CD4-positive, alpha-beta memory T cell (primary cell): ENCODE measurements around the gene KLK5. TPM values are rescaled to one million over a fixed set of nuclear protein-coding genes. Genes with fewer than 3 reads are reported as not detected.
"Not testable (repeated sequence)": the region's sequence is repeated elsewhere in the genome, so short reads cannot be mapped to it uniquely, and the experiment has no call there.

Source experiments
- CTCF ChIA-PET: fragments of 350-600 bp; sonication (Branson Sonifier 250); formaldehyde crosslinking; loops from one replicate; lab custom pipeline; 2021; ENCODE audit warnings: inconsistent platforms; ENCODE audit not compliant: partially characterized antibody; lab: Charles Lee
- POLR2A ChIA-PET: fragments of 350-600 bp; sonication (Branson Sonifier 250); formaldehyde crosslinking; loops from one replicate; lab custom pipeline; 2021; ENCODE audit not compliant: partially characterized antibody; lab: Charles Lee
- DNase-seq, 5 donors: peaks; one replicate each; pipeline versions ENCODE4 v3.0.0 to v3.0.0-alpha.2; 2020 to 2022; ENCODE audit warnings: mixed read lengths in 1 of 5
- H3K27ac ChIP-seq: one replicate; pipeline ENCODE4 v1.7.0; 2013; ENCODE audit warnings: low read depth, low read length
- H3K27me3 ChIP-seq: 2 replicates; pipeline ENCODE4 v1.7.0; 2013; ENCODE audit warnings: mild to moderate bottlenecking, low read length, moderate library complexity; ENCODE audit not compliant: insufficient read depth
- H3K36me3 ChIP-seq: 2 replicates; pipeline ENCODE4 v1.7.0; 2013; ENCODE audit warnings: mild to moderate bottlenecking, low read length, moderate library complexity; ENCODE audit not compliant: insufficient read depth
- H3K4me1 ChIP-seq: 2 replicates; pipeline ENCODE4 v1.7.0; 2013; ENCODE audit warnings: mild to moderate bottlenecking, low read length, moderate library complexity; ENCODE audit not compliant: insufficient read depth
- H3K4me3 ChIP-seq, 2 donors: one replicate each; pipeline ENCODE4 v1.7.0; 2013; ENCODE audit warnings: low read length in 2 of 2, mild to moderate bottlenecking in 1 of 2
- H3K9me3 ChIP-seq, 2 donors: one replicate each; pipeline ENCODE4 v1.7.0; 2013; ENCODE audit warnings: low read length in 2 of 2, control low read depth in 1 of 2; ENCODE audit not compliant: control insufficient read depth in 1 of 2
- H3K27ac Mint-ChIP-seq, 7 donors: one replicate each; pipeline ENCODE4 v1.8.0; 2020 to 2021; ENCODE audit warnings: mixed read lengths in 7 of 7, mild to moderate bottlenecking in 6 of 7, inconsistent platforms in 3 of 7, moderate library complexity in 3 of 7
- H3K27me3 Mint-ChIP-seq, 2 donors: one replicate each; pipeline ENCODE4 v1.8.0; 2020 to 2021; ENCODE audit warnings: mixed read lengths in 2 of 2
- H3K36me3 Mint-ChIP-seq, 2 donors: one replicate each; pipeline ENCODE4 v1.8.0; 2020 to 2021; ENCODE audit warnings: mixed read lengths in 2 of 2, inconsistent platforms in 1 of 2, mild to moderate bottlenecking in 1 of 2
- H3K4me1 Mint-ChIP-seq, 4 donors: one replicate each; pipeline ENCODE4 v1.8.0; 2020 to 2021; ENCODE audit warnings: mixed read lengths in 4 of 4, mild to moderate bottlenecking in 1 of 4
- H3K4me3 Mint-ChIP-seq, 8 donors: one replicate each; pipeline ENCODE4 v1.8.0; 2020 to 2021; ENCODE audit warnings: mixed read lengths in 8 of 8, mild to moderate bottlenecking in 7 of 8, moderate library complexity in 6 of 8, inconsistent platforms in 3 of 8
- H3K9me3 Mint-ChIP-seq, 8 donors: one replicate each; pipeline ENCODE4 v1.8.0; 2020 to 2021; ENCODE audit warnings: mixed read lengths in 8 of 8, mild to moderate bottlenecking in 5 of 8, inconsistent platforms in 3 of 8, moderate library complexity in 1 of 8
- intact Hi-C: fragments of 100-400 bp; cut with micrococcal nuclease; formaldehyde crosslinking; loops from one replicate; pipeline ENCODE4 v1.15.1; 2023
- polyA plus RNA-seq, 2 donors: library from polyadenylated mRNA; unstranded; fragments of 300-500 nt; fragmentation: Illumina TruSeq; gene quantifications; one replicate each; pipeline ENCODE4 v1.2.3, GENCODE V29; 2021
- total RNA-seq, 2 experiments: library from RNA; stranded (reverse); gene quantifications; one replicate each; pipeline ENCODE4 v1.2.3, GENCODE V29; 2021

KLK5 gene
- total and polyA plus RNA-seq, 4 experiments from 2014 or later: not detected

GRCh38 chr19:50979758-50980157 lies 26.9 kb upstream of the KLK5 start:
- ChIA-PET POLR2A (no interaction called here), CTCF (no interaction called here)
- Mint-ChIP-seq H3K4me1 (peaks cover 0 to 1% (median 0%) of the 10 kb centered on the region in 4 donors), H3K4me3 (no peak overlapping the region), H3K27ac (no peak overlapping the region), H3K36me3 (no peaks in the 10 kb centered on the region), H3K9me3 (peaks cover 0 to 2% (median 0%) of the 10 kb centered on the region in 8 donors), H3K27me3 (peaks cover 34 to 36% of the 10 kb centered on the region in 2 donors)
- DNase-seq: no peak
- Histone ChIP-seq H3K9me3 (no peaks in the 10 kb centered on the region), H3K36me3 (no peaks in the 10 kb centered on the region), H3K27ac (no peak overlapping the region), H3K4me1 (no peaks in the 10 kb centered on the region), H3K27me3 (peaks cover 5% of the 10 kb centered on the region), H3K4me3 (no peak overlapping the region)
- intact Hi-C loops: no loop called here

DNA sequence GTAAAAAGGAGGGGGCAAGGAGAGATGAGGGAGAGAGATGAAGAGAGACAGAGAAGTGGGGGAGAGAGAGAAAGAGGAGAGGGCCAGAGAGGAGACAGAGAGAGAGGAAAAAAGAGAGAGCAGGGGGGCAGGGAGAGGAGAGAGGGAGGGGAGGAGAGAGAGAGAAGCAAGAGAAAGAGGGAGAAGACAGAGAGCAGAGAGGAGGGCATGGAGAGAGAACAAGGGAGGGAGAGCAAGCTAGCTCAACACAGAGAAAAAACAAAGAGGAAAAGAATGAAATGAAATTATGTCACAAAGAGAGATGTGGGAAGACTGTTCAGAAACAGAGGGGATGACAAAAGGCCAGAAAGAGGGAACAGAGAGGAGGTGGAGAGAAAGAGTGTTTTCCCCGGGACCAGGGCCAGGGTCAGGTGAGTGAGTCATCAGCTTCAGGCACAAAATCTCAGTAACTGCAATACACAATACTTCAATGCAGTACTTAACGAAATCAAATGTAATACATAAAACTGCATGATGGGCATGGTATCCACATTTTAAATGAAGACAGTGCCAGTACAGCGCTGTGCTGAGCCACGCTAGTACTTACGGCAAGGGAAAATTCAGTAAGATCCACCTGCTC lies 26.0 kb upstream of the KLK5 start:
- intact Hi-C loops: no loop called here
- POLR2A ChIA-PET: no interaction called here
- DNase-seq: no peak
- Mint-ChIP-seq H3K27me3 (peaks cover 34 to 40% of the 10 kb centered on the region in 2 donors), H3K4me1 (peaks cover 0 to 1% (median 0%) of the 10 kb centered on the region in 4 donors), H3K4me3 (no peak overlapping the region), H3K27ac (no peak overlapping the region), H3K9me3 (peaks cover 0 to 2% (median 0%) of the 10 kb centered on the region in 8 donors), H3K36me3 (no peaks in the 10 kb centered on the region)
- CTCF ChIA-PET: no interaction called here
- H3K36me3 ChIP-seq: no peaks in the 10 kb centered on the region
- H3K27ac ChIP-seq: no peak overlapping the region
- no peaks in the 10 kb centered on the region for H3K4me1 ChIP-seq
- H3K4me3 ChIP-seq: no peak overlapping the region
- peaks cover 5% of the 10 kb centered on the region for H3K27me3 ChIP-seq
- no peaks in the 10 kb centered on the region for H3K9me3 ChIP-seq

DNA sequence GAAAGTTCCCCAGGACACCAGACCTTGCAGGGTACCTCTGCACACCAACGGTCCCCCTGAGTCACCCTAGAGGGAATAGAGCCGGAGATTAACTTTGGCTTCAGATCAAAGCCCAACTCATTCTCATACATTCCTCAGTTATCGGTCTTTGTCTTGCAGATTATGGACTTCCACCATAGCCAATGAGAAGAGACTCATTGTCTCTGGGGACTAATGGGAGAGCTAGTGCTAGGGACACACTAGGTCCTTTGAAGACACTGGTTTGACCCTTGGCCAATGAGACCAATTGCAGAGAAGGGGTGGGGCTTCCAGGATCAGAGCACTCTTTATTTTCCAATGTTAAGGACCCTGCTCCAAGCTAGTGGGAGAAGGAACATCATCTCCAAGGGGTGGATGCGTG lies 24.8 kb upstream of the KLK5 start:
- Mint-ChIP-seq H3K27me3 (peaks cover 36 to 45% of the 10 kb centered on the region in 2 donors), H3K4me3 (no peak overlapping the region), H3K27ac (no peak overlapping the region), H3K9me3 (peaks cover 0 to 2% (median 0%) of the 10 kb centered on the region in 8 donors), H3K36me3 (no peaks in the 10 kb centered on the region), H3K4me1 (peaks cover 0 to 1% (median 0%) of the 10 kb centered on the region in 4 donors)
- H3K27ac ChIP-seq: no peak overlapping the region
- no peak overlapping the region for H3K4me3 ChIP-seq
- H3K4me1 ChIP-seq: no peaks in the 10 kb centered on the region
- no peaks in the 10 kb centered on the region for H3K9me3 ChIP-seq
- ChIA-PET POLR2A (no interaction called here), CTCF (no interaction called here)
- peaks cover 5% of the 10 kb centered on the region for H3K27me3 ChIP-seq
- no peak for DNase-seq
- H3K36me3 ChIP-seq: no peaks in the 10 kb centered on the region
- intact Hi-C loops: no loop called here

DNA sequence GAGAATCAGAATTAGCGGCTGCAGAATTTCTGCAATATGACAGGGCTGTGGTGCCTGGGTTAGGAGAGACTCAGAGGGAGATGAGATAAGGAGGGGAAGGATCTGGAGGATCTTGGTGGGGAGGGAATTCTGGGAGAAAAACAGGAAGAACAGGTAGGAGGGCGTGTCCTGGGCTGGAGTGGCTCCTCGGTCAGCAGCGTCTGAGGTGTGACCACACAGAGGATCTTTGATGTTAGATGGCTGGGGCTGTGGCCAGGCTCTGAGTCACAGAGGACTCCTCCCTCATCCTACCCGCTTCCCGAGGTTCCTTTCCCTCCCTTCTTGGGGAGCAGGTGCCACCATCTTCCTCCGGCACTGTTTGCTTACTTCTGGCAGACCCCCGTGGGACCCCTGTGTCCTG lies 22.9 kb upstream of the KLK5 start:
- peaks cover 0 to 2% (median 0%) of the 10 kb centered on the region in 8 donors for H3K9me3 Mint-ChIP-seq
- Histone ChIP-seq H3K36me3 (no peaks in the 10 kb centered on the region), H3K4me3 (no peak overlapping the region), H3K9me3 (no peaks in the 10 kb centered on the region), H3K27ac (no peak overlapping the region), H3K27me3 (peaks cover 5% of the 10 kb centered on the region), H3K4me1 (no peaks in the 10 kb centered on the region)
- H3K36me3 Mint-ChIP-seq: no peaks in the 10 kb centered on the region
- intact Hi-C loops: no loop called here
- DNase-seq: no peak
- peaks cover 0 to 1% (median 0%) of the 10 kb centered on the region in 4 donors for H3K4me1 Mint-ChIP-seq
- H3K27me3 Mint-ChIP-seq: peaks cover 34 to 43% of the 10 kb centered on the region in 2 donors
- POLR2A ChIA-PET: no interaction called here
- CTCF ChIA-PET: no interaction called here
- peak overlapping the region in 1 of 8 donors; percentile 54 for H3K4me3 Mint-ChIP-seq
- no peak overlapping the region for H3K27ac Mint-ChIP-seq

- Mint-ChIP-seq H3K4me3 (no peak overlapping the region), H3K36me3 (no peaks in the 10 kb centered on the region), H3K9me3 (peaks cover 0 to 2% (median 0%) of the 10 kb centered on the region in 8 donors), H3K27ac (no peak overlapping the region), H3K4me1 (peaks cover 0 to 1% (median 0%) of the 10 kb centered on the region in 4 donors), H3K27me3 (peaks cover 37 to 49% of the 10 kb centered on the region in 2 donors)
- CTCF ChIA-PET: no interaction called here
- DNase-seq: no peak
- no peaks in the 10 kb centered on the region for H3K9me3 ChIP-seq
- POLR2A ChIA-PET: no interaction called here
- peaks cover 5% of the 10 kb centered on the region for H3K27me3 ChIP-seq
- H3K4me1 ChIP-seq: no peaks in the 10 kb centered on the region
- H3K27ac ChIP-seq: no peak overlapping the region
- intact Hi-C loops: no loop called here
- H3K4me3 ChIP-seq: no peak overlapping the region
- H3K36me3 ChIP-seq: no peaks in the 10 kb centered on the region
Measured at GRCh38 chr19:50974702-50975556, 22.1 kb upstream of the KLK5 start.

GRCh38 chr19:50972795-50973376 lies 20.0 kb upstream of the KLK5 start:
- peaks cover 34 to 44% of the 10 kb centered on the region in 2 donors for H3K27me3 Mint-ChIP-seq
- Histone ChIP-seq H3K4me3 (no peak overlapping the region), H3K9me3 (no peaks in the 10 kb centered on the region), H3K36me3 (no peaks in the 10 kb centered on the region), H3K27ac (no peak overlapping the region), H3K4me1 (no peaks in the 10 kb centered on the region), H3K27me3 (peaks cover 4% of the 10 kb centered on the region)
- no peak for DNase-seq
- H3K4me1 Mint-ChIP-seq: peaks cover 0 to 1% (median 0%) of the 10 kb centered on the region in 4 donors
- H3K4me3 Mint-ChIP-seq: no peak overlapping the region
- CTCF ChIA-PET: no interaction called here
- intact Hi-C loops: no loop called here
- POLR2A ChIA-PET: no interaction called here
- no peaks in the 10 kb centered on the region for H3K9me3 Mint-ChIP-seq
- H3K36me3 Mint-ChIP-seq: no peaks in the 10 kb centered on the region
- H3K27ac Mint-ChIP-seq: no peak overlapping the region

DNA sequence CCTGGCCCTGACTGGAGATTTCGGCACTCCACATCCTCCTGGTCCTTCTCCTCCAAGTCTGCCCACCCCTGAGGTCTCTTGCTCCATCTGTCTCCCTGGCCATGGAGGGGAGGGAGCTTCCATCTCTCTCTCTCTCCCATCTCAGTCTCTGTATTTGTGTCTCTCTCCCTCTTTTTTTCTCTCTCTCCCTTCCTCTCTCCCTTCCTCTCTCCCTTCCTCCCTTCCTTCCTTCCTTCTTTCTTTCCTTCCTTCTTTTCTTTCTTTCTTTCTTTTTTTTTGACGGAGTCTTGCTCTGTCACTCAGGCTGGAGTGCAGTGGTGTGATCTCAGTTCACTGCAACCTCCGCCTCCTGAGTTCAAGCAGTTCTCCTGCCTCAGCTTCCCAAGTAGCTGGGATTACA lies 17.0 kb upstream of the KLK5 start:
- H3K36me3 ChIP-seq, H3K4me1 ChIP-seq, H3K27me3 ChIP-seq, H3K4me3 ChIP-seq, intact Hi-C loops, DNase-seq, H3K9me3 Mint-ChIP-seq, H3K4me3 Mint-ChIP-seq, CTCF ChIA-PET, H3K36me3 Mint-ChIP-seq, H3K9me3 ChIP-seq, H3K4me1 Mint-ChIP-seq, POLR2A ChIA-PET, H3K27ac ChIP-seq: not testable (repeated sequence)
- Mint-ChIP-seq H3K27ac (peak overlapping the region in 1 of 7 donors; percentile 72), H3K27me3 (peaks cover 26 to 35% of the 10 kb centered on the region in 2 donors)
